NCI-H1436 treated with DMSO at 0.1 percent for 48 hours (cell line): ENCODE data around the gene MKX.

Experiments used
- DNase-seq: peaks from one replicate; lab custom pipeline; 2025; lab: John Stamatoyannopoulos, UW

Gene MKX

DNA sequence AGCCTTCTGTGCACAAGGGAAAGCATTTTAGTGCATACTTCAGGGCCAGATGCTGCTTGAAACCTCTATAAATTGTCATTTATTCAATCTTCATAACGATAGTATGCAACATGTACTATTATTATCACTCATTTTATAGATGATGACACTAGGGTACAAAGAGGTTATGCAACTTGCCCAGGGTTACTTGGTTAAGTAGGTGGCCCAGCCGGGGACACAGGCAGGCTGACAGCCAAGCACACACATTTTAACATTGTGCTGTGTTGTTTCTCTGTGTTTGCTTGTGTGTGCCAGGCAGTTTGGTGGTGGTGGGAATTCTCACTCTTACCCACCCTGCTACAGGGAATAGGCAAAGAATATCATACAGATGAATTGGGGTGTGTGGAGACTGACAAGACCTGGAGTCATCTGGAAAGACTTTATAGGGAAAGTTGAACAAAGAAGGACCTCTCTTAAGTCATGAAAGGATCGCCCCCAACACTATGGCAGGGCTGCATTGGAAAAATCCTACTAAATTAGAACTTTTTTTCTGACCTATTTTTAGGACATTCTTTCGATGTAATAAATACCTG is 98.9 kb downstream of the MKX start:
- DNase-seq, result no peak

DNA sequence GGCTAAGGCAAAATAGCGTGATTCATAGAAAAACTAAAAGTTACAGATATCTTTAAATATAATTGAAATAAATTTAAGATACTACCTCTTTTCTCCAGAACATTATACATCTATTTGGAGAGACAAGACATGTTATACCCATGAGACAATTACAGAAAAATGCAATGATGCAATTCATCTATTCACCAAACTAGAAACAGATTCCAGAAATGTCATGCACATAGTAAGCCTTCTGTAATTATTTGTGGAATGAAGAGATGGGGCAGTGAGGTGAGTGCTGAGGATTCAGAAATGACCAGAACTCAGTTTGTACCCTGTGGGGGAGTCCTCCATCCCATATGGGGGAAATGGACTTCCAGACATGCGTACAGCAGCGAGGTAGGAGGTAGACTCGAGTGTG is 99.4 kb downstream of the MKX start:
- DNase-seq, result no peak

DNA sequence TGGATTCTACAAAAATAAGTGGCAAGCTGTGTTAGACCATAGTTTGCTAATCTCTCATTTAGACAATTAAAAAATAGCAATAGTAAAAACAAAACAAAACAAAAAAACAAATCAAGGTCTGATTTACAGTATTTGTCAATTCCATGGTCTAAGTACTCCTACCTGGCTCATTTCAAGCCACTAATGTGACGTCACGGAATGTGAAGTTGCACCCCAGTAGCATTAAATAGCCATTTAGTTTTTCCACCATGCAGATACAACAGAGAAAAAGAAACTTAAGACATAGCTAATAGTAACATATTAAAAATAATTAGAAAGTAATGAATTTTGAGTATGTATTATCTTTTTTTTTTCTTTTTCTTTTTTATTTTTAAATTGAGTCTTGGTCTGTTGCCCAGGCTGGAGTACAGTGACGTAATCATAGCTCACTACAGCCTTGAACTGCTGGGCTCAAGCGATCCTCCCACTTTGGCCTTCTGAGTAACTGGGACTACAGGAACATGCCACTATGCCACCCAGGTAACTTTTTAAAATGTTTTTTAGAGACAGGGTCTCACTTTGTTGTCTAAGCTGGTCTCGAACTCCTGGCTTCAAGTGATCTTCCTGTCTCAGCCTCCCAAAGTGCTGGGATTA is 101.2 kb downstream of the MKX start:
- DNase-seq, result no peak

DNA sequence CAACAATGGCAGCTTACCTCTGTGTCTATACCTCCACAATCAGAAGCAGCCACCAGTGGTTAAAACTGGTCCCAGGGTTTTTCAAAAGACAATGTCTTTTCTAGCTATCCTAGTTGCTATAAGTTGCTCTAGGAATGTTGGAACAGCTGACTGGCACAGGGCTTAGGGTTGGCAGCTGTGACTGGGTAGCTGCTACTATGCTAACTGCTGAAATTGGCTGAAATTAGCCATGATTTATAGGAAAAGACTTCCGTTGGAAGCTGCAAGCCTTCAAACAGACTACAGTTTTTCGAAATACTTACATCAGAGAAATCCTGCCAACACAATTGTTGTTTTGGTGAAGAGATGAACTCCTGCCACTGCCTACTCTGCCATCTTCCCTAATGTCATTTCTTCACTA is 102.3 kb downstream of the MKX start:
- no peak for DNase-seq

DNA sequence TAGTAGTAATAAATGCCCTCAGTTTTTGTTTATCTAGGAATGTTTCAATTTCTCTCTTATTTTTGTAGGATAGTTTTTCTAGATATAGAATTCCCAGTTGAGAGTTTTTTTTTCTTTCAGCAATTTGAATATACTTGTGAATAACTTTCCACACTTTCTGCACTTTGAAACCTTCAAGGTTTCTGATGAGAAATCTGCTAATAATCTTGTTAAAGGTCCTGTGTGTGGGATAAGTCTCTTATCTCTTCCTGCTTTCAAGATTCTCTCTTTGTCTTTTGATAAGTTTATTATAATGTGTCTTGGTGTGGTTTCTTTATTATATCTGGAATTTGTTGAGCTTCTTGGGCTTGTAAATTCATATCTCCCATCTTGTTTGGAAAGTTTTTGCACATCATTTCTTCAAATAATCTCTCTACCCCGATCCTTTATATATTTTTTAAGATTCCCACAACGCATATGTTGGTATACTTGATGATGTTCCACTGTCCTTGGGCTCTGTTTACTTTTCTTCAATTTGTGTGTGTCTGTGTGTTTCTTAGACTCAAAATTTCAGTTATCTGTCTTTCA is 103.5 kb downstream of the MKX start:
- no peak for DNase-seq

DNA sequence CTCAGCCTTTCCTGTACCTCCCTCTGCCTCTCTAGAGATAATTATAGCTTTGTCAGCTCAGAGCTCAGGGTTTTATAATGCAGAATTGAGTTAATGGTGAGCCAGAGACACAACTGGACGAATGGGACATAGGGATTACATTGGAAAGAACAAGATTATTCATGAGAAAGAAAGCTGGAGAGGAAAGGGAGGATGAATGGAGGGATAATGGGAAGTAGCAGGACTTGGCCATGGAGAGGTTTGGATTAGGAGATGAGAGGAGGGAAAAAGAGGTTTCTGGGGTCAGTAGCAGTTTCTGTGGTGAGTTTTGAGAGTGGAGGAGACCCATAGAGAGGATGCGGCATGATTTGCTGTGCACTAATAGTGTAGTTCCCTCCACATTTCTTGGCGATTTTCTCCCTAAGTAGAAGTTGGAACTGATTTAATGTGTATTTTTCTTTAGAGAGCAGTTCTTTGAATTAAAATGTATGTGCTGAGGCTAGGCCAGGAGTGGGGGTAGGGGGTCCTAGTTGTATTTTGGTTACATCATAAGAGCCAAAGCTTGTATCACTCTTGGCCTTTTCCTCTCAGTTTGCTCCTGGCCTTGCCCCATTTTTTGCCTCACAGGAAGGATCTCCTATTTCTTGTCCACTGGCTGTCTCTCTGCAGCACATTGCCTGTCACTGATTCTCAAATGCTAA is 107.4 kb downstream of the MKX start:
- DNase-seq, result no peak

DNA sequence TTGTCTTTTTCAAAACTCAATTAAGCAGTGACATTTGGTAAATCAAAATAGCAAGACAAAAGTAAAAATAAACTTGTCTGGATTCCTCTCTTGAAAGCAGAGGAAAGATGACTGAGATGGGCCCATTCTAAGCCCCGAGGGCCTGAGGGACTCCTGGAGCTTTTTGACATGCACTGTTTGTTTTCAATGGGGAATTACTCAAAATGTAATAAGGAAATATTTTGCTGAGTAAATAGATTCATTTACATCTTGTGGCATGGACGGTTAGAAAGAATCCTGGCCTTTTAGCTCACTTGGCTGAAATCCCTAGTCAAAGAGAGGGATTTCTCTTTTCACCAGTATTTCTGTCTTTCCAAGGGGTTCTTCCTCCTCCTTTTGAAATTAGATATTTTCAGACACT is 108.0 kb downstream of the MKX start:
- DNase-seq, result no peak

DNA sequence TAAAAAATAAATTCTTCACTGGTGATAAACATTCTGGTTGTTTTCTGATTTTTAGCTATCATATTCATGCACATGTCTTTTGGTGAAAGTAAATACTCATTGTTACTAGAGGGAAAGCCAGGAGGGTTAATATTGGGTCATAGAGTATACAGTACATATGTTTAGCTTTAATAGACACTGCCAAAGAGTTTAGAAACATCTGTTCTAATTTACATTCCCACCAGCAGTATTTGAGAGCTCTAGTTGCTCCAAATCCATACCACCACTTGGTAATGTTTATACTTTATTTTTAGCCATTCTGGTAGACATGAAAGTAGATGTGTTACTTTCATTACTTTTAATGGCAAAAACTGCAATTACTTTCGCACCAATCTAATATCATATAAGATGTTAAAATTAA is 108.8 kb downstream of the MKX start:
- no peak for DNase-seq

DNA sequence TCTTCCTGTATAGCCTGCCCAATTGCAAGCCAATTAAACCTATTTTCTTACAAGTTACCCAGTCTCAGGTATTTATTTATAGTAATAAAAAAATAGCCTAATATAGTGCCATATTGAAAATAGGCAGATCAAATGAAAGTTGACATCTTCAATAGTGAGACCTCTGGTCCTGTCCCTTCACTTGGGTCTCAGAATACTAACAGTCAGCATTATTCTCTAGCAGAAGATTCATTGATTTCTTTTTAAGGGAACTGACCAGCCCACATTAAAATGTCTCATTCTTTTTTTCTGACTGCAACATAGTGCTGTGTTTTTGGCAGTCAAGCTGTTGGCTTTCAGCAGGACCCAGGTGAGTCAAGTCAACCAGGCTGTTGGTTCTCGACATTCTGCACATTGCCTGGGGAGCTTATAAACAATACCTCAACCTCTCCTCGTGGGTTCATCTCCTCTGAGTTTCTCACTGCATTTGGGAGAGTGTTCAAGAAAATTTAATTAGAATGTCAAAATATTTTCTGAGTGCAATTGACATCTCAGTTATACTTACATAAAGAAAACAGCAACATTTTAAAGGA is 109.8 kb downstream of the MKX start:
- no peak for DNase-seq

DNA sequence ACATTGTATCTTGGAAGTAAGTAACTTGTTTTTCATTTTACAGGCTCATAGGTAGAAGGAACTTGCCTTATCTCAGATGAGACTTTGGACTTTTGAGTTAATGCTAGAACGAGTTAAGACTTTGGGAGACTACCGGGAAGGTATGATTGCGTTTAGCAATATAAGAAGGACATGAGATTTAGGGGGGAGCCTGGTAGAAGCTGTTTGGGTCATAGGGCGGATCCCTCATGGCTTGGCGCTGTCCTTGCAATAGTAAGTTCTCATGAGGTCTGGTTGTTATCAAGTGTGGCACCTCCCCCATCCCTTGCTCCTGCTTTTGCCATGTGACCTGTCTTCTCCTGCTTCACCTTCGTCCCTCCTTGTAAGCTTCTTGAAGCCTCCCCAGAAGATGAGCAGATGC is 110.3 kb downstream of the MKX start:
- DNase-seq, result no peak

DNA sequence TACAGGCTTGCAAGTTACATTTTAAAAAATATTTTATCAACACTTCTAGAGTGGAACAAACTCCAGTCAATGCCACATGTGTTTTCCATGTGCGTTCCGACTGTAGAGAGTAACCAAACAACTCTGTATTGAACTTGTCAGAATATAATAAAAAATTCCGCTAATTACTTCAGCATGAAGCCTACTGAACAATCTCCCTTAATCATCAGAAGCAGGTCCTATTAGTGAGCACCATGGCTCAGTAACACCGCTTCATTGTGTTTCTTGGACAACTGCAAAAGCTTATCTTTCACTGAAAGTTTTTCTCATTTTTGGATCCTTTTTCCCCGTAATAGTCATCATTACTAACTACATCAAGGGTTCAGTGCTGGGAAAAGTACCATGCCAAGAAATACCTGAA is 117.0 kb downstream of the MKX start:
- DNase-seq, result no peak

DNA sequence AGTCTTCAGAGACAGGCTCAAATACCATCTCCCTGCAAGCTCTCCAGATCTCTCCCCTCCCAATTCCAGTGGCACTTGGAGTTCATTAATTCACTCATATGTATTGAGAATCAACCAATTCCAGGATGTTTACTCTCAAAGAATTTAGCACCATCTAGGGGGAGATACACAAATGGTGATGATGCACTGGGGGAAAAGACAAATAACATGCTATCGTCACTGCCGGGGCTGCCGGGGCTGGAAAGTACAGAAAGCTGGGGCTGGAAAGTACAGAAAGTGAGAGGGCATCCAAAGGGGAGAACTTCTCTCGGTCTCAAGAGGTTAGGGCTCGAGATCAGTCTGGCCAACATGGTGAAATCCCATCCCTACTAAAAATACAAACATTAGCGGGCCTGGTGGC is 118.7 kb downstream of the MKX start:
- no peak for DNase-seq

DNA sequence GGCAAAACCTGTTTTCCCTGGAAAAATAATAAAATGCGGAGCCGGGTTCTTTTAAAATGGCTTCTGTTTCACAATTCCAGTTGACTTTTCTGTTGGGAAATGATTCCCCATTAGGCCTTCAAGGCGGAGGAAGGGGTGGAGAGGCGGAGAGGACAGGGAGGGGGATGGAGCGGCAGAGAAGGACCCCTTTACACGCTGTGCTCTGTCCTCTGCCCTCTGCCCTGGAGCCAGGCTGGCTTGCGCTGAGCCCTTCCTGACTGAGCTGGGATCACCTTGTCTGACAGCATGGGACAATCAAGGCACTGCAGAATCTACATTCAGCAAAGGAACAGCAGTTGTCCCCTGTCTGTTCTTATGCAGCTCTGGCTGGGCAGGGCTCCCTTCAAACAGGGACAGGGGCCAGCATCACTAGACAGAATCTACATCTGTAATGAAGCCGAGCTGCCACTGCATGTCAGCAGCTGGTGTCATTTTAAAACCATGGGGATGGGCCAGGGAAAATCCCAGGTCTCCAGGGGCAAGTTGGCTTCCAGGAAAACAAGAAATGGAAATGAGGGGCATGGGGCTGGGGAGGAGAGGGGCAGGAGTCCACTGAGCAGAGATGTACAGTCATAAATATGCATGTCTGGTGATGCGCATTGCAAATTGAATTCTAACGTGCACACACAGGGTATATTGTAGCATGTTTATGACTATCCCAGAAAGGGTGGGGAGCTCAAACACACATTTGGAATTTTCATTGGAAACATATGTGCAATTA is 120.0 kb downstream of the MKX start:
- no peak for DNase-seq

DNA sequence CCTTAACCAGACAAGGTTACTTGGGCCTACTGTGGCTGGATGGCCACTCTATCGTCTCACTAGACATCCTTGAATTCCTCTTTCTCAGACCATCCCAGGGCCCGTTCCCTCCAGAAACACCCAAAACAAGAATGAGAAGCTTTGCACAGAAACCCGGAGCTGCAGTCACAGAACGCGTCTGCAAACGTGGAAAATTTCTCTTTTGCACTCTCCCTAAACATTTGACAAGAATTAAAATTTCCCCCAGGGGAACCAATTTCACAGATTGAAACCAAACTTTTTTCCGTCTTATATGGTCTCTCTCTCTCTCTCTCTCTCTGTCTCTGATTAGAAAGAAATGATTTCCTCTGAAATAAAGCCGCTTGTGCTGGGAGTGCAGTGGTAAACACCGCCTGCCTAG is 120.7 kb downstream of the MKX start:
- DNase-seq, result no peak
